ENCODE results near the gene UMAD1.
"Not testable (repeated sequence)": the region's sequence is repeated elsewhere in the genome, so short reads cannot be mapped to it uniquely, and the experiment has no call there.

Gene UMAD1

DNA sequence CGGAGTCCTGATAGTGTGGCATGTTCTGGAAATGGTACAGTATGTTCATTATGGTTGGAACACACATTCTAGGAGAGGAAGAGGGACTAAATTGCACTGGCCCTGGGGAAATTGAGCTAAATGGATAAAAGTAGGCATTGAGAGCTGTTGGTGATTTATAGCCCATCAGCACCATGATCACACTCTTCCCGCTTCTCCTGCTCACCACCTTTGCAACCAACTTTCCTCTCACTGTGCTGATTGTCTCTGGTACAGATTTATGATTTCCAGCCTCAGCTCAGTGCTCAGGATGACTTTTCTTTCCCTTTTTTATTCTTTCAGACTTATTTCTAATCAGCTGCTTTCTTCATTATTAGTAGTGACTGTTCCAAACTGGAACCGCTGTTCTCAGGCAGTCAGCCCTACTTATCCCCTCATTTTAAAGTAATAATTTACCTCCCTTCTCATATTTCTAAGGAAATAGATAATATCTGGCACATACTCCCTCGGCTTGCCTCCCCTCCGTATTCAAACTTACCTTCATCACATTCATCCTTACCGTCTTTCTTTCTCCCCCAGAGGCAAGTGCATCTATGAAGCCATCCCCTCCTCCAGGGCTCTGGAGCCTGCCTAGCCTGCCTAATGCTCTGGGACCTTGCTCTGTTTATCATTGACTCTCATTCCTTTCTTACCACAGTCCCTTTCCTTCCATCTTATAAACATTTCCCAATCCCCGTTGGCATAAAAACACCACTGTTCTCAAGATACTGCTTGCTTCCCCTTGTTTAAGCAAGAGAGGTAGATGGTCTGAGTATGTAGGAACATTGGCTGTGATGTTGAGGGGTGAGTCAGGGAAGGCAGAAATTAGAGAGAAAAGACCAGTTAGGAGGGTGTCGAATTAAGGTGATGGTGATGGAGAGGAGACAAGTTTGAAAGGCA, 129.4 kb downstream of the UMAD1 start:
- DNase-seq: no peak

DNA sequence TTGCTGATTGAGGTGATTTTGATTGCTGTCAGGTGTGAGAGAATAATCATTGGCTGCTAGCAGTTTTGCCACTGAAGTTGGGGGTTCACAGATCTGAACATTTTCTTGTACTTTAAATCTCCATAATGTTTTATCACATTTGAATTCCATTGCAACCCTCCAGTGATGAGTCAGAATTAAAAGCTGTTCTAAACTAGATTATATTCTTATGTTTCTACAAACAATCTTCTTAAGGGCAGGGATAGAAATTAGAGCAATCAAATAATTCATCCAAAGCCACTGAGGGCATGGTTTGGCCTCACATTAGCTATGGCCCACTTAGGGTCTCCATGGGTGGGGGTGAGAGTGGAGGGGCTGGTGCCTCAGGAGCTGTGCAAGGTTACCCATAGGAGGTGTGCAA, 130.9 kb downstream of the UMAD1 start:
- no peak for DNase-seq

GRCh38 chr7:7772397-7772821, 131.9 kb downstream of the UMAD1 start:
- DNase-seq: no peak

DNA sequence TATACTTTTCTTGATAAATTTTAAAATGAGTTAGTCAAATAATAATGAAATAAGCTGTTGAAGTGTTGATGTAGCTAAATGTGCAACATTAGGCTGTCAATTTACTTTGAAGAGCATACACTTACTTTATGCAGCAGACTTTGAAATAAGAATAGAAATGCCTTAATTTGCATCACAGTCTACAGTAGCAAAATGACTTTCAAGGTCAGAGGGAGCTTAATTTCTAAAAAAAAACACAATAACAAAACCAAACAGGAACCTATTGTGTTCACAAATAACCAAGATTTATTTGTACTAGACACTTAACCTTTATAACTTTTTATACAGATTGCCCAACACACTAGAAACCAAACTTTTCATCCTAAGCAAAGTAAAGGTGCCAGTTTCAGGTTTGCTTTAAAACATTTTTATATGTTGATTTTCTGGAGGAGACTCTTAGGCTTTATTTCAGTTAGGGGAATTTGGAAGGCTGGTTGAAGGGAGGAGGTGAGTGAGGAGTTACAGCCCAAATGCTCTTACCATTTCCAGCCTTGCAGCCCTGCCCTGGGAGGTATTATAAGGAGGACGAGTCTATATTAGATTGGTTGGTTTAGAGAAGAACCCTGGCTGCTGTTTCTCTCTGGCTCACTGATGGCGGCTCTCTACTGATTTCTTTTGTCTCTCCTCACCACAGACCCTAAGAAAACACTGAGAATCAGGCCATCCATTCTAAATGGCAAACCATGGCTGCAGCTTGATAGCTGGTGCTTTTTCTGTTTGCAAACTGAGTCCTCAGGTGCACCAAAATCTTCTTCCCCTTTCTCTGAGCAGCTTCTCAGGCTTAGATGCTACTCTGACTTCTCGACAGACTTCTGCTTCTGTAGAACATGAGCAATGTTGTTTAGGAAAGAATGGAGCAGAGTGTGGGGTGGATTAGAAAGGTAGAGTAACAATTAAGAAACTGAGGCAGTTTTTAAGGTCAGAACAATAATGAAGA, 133.1 kb downstream of the UMAD1 start:
- no peak for DNase-seq

GRCh38 chr7:7779888-7780287, 139.3 kb downstream of the UMAD1 start:
- no peak for DNase-seq

DNA sequence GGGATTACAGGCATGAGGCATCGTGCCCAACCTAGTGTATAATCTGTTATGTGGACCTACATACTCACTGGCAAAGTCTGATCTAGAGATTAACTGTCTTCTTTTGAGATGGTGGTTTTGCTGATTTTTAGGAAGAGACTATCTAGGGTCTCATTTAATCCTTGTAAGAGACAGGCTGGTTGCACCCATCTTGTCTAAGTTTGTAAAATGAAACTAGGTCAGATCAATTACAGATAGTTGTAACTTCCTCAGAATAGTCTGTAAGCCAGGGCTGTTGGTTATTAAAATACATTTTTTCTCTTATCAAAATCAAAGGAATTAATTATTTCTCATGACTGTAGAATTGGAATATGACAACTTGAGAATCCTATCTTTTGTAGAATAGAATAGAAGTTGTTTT, 142.4 kb downstream of the UMAD1 start:
- no peak for DNase-seq

GRCh38 chr7:7785344-7785973, 144.9 kb downstream of the UMAD1 start:
- no peak for DNase-seq

DNA sequence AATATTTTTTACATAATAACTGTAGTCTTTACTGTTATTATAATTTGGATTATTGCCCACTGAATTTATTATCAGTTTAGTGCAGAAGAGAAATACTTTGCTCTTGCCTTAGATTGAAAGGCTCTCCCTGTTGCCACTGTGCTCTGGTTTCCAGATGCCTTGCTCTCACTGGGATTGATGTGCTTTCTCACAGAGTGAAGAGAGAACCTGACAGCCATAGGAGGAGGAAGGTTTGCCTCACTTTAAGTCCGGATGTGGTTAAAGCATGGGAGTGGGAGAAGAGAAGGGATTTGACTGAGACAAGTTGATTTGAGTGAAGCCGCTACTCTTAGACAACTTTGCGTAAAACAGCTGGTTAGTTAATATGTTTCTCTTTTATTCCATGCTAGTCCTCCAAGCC, 146.0 kb downstream of the UMAD1 start:
- DNase-seq: no peak

DNA sequence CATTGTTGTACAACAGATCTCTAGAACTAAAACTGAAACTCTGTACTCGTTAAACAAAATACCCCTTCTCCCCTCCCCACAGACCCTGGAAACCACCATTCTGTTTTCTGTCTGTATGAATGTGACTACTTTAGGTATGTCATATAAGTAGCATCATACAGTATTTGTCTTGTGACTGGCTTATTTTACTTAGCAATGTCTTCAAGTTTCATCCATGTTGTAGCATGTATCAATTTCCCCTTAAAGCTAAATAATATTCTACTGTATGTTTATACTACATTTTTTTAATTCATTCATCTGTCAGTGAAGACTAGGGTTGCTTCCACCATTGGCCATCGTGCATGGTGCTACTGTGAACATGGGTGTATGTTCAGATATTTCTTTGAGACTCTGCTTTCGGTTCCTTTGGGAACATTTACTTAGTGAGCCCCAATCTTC, 149.0 kb downstream of the UMAD1 start:
- DNase-seq: no peak

DNA sequence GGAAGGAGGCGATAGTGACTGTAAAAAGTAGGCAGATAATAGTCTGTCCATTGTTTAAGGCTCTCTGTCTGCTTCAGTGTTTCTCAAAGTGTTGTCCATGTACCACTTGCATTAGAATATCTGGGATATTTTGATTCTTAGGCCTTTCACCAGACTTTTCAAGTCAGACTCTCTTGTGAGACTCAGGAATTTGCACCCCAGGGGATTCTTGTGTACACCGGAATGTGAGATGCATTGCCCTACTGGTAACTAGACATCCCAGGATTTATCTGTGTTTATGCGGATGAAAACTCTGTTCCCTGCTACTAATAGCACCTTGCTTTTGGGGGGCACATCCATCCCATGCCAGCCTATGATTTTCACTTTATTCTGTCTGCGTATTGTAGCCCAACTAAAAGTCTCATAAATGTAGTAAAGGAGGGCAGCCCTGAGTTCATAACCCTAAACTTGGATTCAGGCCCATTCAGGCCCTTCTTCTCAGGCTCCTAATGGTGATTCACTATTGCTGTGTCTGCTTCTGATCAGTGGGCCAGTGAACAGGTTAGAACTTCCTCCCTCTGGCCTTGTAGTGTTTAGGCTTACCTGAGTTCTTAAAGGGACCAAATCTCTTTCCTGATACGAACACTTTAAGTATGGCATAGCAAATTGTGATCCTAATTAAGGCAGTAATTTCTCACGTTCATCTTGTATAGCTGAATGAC, 149.6 kb downstream of the UMAD1 start:
- no peak for DNase-seq

- no peak for DNase-seq
Measured at GRCh38 chr7:7791523-7791922, 151.0 kb downstream of the UMAD1 start.

DNA sequence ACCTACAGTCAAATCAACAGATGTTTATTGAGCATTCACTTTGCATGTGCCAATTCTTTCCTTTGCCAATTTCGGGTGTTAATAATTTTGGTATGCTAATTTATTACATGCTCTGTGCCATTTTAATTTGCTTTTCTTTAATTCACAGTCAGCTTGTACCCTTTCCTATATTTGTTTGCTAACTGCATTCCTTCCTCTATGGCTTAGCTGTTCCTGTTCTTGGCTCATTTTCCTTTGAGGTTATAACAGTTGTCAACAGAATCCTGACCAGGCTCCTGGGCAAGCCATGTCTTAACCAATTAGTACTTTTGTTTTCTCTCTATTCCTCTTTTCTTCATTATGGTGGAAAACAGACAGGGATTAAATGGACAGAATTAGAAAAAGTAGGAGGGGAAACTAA, 151.5 kb downstream of the UMAD1 start:
- DNase-seq: no peak

DNA sequence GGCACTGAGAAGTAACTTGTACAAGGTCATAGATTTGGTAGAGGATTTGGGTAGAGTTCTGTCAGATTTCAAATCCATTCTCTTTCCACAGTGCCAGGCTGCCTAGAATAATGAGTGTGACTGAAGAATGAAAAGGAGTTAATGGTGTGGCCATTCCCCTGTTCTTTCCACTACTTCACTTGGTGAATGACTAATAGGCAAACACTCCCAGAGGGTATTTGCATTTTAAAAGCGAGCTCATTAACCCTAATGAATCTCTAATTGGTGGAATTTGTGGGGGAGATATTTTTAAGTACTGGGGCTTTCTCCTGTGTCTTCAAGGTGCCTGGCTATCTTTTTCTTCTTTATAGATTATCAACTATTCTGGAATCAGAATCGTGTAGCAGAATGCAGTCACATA, 152.7 kb downstream of the UMAD1 start:
- DNase-seq: no peak

DNA sequence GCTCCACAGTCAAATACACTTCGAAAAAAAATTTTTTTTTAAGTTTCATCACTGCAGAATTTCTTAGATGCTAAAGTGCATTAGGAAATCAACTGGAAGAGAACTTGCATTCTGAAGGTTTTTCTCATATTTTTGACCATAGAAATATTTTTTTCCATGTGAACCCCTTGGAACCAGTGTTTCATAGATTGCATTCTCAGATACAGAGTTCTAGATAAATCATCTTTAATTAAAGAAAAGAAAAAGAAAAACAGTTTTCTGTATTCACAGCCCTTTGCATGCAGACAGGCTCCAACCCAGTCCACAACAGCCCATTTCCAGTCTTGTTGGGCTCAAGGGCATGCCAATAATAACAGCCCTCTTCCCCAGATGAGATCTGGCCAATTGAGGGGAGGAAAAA, 153.4 kb downstream of the UMAD1 start:
- no peak for DNase-seq

DNA sequence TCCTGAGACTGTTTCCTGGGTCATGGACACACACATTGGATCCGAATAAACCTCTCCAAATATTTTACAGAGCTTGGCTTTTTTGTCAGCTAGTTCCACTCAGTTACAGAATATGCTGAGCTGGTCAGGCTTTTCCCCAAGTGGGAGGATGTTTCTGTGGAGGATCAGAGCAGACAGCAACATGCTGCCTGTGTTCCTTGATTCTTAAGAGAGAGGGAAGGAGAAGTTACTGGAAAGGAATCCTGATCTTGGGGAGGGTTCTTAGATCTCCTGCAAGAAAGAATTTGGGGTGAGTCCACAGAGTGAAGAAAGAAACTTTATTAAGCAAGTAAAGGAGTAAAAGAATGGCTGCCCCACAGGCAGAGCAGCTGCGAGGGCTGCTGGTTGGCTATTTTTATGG, 154.7 kb downstream of the UMAD1 start:
- DNase-seq: no peak

DNA sequence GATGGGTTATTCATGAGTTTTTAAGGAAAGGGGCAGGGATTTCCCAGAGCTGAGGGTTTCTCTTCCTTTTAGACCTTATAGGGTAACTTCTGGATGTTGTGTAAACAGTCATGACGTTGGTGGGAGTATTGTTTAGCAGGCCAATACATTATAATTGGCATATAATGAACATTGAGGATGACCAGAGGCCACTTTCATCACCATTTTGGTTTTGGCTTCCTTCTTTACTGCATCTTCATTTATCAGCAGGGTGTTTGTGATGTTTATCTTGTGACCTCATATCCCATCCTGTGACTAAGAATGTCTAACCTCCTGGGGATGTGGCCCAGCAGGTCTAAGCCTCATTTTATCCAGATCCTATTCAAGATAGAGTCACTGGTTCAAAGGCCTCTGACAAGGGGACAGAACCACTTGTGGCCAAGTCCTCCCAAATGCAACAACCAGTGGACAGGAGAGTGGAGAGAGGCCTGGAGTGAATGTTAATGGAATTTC, 155.1 kb downstream of the UMAD1 start:
- DNase-seq: no peak

DNA sequence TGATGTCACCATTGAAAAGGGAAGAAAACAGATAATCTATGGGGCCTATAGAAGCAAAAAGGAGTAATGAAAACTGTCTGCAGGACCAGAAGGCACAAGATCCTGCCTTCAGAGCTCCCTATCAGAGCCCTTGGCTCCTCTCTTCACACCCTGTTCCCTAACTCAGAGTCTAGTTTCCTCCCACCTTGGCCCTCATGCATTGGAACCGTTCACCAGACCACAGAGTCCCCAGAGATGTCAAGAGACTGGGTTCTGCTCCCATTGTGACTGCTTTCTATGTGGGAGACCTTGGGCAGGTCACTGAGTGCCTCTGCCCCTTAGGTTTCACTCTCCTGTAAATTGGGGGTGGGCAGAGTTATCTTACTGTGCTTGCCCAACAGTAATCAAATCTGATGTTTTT, 158.0 kb downstream of the UMAD1 start:
- no peak for DNase-seq

- no peak for DNase-seq
Measured at GRCh38 chr7:7799138-7799537, 158.6 kb downstream of the UMAD1 start.

- no peak for DNase-seq
Measured at GRCh38 chr7:7802531-7802930, 162.0 kb downstream of the UMAD1 start.

- DNase-seq: no peak
Measured at GRCh38 chr7:7803715-7804178, 163.2 kb downstream of the UMAD1 start.

DNA sequence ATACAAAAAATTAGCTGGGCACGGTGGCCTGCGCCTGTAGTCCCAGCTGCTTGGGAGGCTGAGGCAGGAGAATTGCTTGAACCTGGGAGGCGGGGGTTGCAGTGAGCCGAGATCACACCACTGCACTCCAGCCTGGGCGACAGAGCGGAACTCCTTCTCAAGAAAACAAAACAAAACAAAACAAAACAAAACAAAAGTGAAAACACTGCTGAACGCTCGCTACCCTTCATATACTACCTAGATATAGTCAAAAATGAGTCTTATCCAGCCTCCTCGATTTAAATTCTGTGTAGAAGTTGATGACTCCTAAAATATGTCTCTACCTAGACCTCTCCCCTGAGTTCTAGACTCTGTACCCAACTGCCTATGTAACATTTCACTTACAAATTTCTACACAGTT, 164.3 kb downstream of the UMAD1 start:
- not testable (repeated sequence) for DNase-seq

- DNase-seq: no peak
Measured at GRCh38 chr7:7805511-7806153, 165.1 kb downstream of the UMAD1 start.
